ENCODE measurements around the gene ICE2.

ICE2 gene

DNA sequence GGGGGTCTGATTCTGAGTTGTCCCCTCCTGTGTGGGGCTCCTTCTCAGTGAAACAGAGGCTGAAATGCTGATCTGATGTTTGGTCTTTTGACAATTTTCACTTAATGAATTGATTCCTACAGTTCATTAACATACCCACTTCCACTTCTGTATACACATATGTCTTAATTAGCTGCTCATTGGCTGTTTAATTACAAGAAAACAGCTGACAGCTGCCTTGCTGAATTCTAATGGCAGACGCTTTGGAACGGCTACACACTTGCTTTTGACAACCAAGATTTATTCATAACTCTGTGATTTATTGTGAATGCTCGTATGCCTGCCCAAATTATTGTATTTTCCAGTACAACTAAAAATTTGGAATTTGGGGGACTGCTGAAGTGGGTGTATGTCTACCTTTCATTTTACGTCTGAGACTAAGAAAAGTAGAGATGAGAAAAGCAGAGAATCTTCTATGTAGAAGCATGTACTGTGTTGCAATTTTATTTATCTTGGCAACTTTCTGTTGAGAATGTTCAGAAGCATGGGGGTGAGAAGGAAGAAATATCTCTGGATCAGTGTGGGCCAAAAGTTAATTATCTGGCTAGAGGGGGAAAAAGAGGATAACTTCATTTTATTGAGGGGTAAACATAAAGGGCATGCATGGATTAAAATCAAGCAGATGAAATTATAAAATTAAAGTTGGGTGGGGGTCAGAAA, 46.5 kb upstream of the ICE2 start:
- H3K4me1 ChIP-seq (ENCODE audit: insufficient read depth, poor library complexity, severe bottlenecking): peaks cover 50% of the 10 kb centered on the region
- ATAC-seq (ENCODE audit: low read depth) (no peak), DNase-seq (ENCODE audit: low spot score) (no peak)
- no peaks in the 10 kb centered on the region for H3K36me3 ChIP-seq (ENCODE audit: low read depth)
- TF ChIP-seq, protein P1, sequence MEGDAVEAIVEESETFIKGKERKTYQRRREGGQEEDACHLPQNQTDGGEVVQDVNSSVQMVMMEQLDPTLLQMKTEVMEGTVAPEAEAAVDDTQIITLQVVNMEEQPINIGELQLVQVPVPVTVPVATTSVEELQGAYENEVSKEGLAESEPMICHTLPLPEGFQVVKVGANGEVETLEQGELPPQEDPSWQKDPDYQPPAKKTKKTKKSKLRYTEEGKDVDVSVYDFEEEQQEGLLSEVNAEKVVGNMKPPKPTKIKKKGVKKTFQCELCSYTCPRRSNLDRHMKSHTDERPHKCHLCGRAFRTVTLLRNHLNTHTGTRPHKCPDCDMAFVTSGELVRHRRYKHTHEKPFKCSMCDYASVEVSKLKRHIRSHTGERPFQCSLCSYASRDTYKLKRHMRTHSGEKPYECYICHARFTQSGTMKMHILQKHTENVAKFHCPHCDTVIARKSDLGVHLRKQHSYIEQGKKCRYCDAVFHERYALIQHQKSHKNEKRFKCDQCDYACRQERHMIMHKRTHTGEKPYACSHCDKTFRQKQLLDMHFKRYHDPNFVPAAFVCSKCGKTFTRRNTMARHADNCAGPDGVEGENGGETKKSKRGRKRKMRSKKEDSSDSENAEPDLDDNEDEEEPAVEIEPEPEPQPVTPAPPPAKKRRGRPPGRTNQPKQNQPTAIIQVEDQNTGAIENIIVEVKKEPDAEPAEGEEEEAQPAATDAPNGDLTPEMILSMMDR (IDR thresholded peaks at IDR 0.05; ENCODE audit: poor library complexity, severe bottlenecking): no peak
- H3K4me3 ChIP-seq (ENCODE audit: severe bottlenecking): no peak overlapping the region
- H3K27me3 ChIP-seq (ENCODE audit: insufficient read depth, poor library complexity, severe bottlenecking): no peaks in the 10 kb centered on the region
- H3K9me3 ChIP-seq (ENCODE audit: severe bottlenecking): no peaks in the 10 kb centered on the region
- peak overlapping the region; percentile 10 for H3K27ac ChIP-seq (ENCODE audit: poor library complexity, severe bottlenecking)

DNA sequence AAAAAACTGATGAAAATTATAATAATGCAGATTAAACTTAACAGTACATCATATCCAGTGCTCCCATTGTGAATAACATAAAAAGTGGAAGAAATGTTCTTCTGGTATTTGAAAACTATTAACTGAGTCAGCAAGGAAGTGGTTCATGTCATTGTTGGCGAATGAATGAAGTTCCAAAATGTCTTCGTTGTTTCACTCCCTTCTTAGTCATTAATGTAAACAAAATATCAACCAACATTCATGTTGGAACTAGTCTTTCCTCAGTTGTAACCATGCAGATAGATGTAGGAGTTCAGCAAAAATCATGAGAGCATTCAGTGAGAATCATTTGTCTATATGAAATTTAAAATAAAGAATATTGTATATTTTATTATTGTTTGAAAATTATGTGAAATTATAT, 44.1 kb upstream of the ICE2 start:
- H3K9me3 ChIP-seq (ENCODE audit: severe bottlenecking): no peaks in the 10 kb centered on the region
- no peaks in the 10 kb centered on the region for H3K36me3 ChIP-seq (ENCODE audit: low read depth)
- ATAC-seq (ENCODE audit: low read depth) (peak; percentile 44), DNase-seq (ENCODE audit: low spot score) (no peak)
- peak overlapping the region; percentile 89 for H3K27ac ChIP-seq (ENCODE audit: poor library complexity, severe bottlenecking)
- no peak overlapping the region for H3K4me3 ChIP-seq (ENCODE audit: severe bottlenecking)
- peaks cover 68% of the 10 kb centered on the region for H3K4me1 ChIP-seq (ENCODE audit: insufficient read depth, poor library complexity, severe bottlenecking)
- H3K27me3 ChIP-seq (ENCODE audit: insufficient read depth, poor library complexity, severe bottlenecking): no peaks in the 10 kb centered on the region
- TF ChIP-seq, protein P1 (IDR thresholded peaks at IDR 0.05; ENCODE audit: poor library complexity, severe bottlenecking): no peak

DNA sequence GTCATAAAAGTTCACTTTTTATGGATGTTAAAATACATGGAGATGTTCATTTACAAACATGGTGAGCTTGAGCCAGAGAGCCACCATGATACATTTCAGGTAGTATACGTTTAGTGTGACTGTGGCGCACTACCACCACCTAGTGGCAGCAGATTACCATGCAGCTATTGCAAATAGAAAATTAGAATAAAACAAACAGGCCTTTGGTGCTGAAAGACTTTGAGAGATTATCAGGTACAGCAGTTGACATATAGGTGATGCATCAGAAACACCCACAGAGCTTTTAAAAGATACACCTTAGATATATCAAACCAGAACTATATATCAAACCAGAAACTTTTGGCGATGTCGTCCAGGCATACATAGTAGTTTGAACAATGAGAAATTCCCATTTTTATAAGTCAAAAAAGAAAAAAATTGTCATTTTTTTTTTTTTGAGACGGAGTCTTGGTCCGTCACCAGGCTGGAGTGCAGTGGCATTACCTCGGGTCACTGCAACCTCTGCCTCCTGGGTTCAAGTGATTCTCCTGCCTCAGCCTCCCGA, 42.0 kb upstream of the ICE2 start:
- DNase-seq (ENCODE audit: low spot score) (no peak), ATAC-seq (ENCODE audit: low read depth) (peak; percentile 42)
- no peak overlapping the region for H3K4me3 ChIP-seq (ENCODE audit: severe bottlenecking)
- TF ChIP-seq, protein P1 (IDR thresholded peaks at IDR 0.05; ENCODE audit: poor library complexity, severe bottlenecking): peak; percentile 100
- H3K9me3 ChIP-seq (ENCODE audit: severe bottlenecking): no peaks in the 10 kb centered on the region
- peak overlapping the region; percentile 89 for H3K27ac ChIP-seq (ENCODE audit: poor library complexity, severe bottlenecking)
- no peaks in the 10 kb centered on the region for H3K27me3 ChIP-seq (ENCODE audit: insufficient read depth, poor library complexity, severe bottlenecking)
- no peaks in the 10 kb centered on the region for H3K36me3 ChIP-seq (ENCODE audit: low read depth)
- H3K4me1 ChIP-seq (ENCODE audit: insufficient read depth, poor library complexity, severe bottlenecking): peaks cover 61% of the 10 kb centered on the region

DNA sequence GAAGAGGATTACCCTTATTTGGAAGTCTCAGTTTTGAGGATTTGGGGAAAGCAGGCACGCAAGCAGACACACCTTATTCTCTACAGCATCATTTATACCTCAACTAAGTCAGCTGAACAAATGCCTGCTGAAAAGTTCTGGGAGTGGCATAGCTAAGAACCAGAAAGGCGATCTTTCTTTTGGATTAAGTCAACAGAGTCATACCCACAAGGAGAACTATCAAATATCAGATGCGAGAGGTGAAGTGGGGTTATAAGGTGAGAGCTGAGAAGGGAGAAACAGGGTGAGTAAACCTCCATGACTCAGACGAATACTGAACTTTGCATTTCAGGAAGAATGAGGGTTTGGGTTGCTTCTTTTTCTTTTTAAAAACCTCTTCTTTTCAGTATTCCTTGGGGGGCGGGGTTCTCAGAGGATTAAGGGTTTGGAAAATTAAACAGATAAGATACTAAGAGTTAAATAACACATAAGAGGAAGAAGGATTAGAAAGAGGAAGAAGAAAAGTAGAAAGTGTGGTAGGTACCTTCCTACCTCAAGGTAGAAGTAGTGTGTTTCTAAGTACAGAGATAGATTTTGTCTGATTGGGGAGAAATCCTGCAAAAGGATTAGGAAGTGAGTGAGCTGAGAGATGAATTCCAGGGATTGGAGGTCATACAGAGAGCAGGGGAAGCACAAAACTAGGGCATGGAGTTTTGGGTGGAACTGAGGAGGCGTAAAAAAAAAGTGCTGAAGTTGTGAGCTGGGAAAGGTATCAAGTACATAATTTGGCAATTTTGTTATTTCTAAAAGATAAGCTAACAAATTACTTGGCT, 41.3 kb upstream of the ICE2 start:
- peaks cover 54% of the 10 kb centered on the region for H3K4me1 ChIP-seq (ENCODE audit: insufficient read depth, poor library complexity, severe bottlenecking)
- no peaks in the 10 kb centered on the region for H3K27me3 ChIP-seq (ENCODE audit: insufficient read depth, poor library complexity, severe bottlenecking)
- no peaks in the 10 kb centered on the region for H3K9me3 ChIP-seq (ENCODE audit: severe bottlenecking)
- DNase-seq (ENCODE audit: low spot score) (no peak), ATAC-seq (ENCODE audit: low read depth) (peak; percentile 93)
- TF ChIP-seq, protein P1 (IDR thresholded peaks at IDR 0.05; ENCODE audit: poor library complexity, severe bottlenecking): no peak
- H3K36me3 ChIP-seq (ENCODE audit: low read depth): no peaks in the 10 kb centered on the region
- H3K4me3 ChIP-seq (ENCODE audit: severe bottlenecking): no peak overlapping the region
- peak overlapping the region; percentile 89 for H3K27ac ChIP-seq (ENCODE audit: poor library complexity, severe bottlenecking)

Data from RWPE2 (cell line).